PC-9 (cell line): ENCODE data around the gene GRAMD2B.

Source experiments
- EZH2 ChIP-seq: fragments of 200-600 bp; sonication (generic); IDR thresholded peaks from 2 replicates; pipeline ENCODE4 v1.8.0; 2017; ENCODE audit warnings: antibody characterized with exemption, low read depth
- TF ChIP-seq, protein P1 (sequence below): fragments of 200-600 bp; sonication (generic); conservative IDR thresholded peaks from 2 replicates; pipeline ENCODE4 v1.6.1; 2017; ENCODE audit warnings: mixed run types, antibody characterized with exemption, mild to moderate bottlenecking, moderate library complexity

DNA sequence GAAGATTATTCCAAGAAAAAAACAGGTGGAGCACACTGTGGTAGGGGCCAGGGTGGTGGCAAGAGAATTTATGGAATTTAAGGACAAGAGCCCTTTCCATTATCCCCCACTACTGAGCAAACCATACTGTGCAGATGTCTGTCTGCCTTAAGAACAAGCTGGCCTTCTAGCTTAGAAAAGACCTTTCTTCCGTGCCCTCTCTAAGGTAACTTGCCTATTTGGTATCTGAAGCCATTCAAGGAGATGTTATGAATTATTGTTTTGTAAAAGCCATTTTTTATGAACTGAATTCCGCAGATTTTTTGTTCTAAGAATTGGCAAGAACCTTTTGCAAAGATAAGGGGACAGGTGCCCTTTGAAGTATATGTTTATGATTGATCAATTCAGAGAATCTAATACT is 20.9 kb downstream of the GRAMD2B start:
- TF ChIP-seq, protein P1, sequence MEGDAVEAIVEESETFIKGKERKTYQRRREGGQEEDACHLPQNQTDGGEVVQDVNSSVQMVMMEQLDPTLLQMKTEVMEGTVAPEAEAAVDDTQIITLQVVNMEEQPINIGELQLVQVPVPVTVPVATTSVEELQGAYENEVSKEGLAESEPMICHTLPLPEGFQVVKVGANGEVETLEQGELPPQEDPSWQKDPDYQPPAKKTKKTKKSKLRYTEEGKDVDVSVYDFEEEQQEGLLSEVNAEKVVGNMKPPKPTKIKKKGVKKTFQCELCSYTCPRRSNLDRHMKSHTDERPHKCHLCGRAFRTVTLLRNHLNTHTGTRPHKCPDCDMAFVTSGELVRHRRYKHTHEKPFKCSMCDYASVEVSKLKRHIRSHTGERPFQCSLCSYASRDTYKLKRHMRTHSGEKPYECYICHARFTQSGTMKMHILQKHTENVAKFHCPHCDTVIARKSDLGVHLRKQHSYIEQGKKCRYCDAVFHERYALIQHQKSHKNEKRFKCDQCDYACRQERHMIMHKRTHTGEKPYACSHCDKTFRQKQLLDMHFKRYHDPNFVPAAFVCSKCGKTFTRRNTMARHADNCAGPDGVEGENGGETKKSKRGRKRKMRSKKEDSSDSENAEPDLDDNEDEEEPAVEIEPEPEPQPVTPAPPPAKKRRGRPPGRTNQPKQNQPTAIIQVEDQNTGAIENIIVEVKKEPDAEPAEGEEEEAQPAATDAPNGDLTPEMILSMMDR: no peak
- no peak for TF ChIP-seq EZH2
